ENCODE results near the gene PLAU. TPM values are rescaled to one million over a fixed set of nuclear protein-coding genes. Genes with fewer than 3 reads are reported as not detected.

PLAU gene
- total and polyA plus RNA-seq, 2 of the 4 experiments (the other 2 are of a cell fraction), result 123 to 283 TPM

DNA sequence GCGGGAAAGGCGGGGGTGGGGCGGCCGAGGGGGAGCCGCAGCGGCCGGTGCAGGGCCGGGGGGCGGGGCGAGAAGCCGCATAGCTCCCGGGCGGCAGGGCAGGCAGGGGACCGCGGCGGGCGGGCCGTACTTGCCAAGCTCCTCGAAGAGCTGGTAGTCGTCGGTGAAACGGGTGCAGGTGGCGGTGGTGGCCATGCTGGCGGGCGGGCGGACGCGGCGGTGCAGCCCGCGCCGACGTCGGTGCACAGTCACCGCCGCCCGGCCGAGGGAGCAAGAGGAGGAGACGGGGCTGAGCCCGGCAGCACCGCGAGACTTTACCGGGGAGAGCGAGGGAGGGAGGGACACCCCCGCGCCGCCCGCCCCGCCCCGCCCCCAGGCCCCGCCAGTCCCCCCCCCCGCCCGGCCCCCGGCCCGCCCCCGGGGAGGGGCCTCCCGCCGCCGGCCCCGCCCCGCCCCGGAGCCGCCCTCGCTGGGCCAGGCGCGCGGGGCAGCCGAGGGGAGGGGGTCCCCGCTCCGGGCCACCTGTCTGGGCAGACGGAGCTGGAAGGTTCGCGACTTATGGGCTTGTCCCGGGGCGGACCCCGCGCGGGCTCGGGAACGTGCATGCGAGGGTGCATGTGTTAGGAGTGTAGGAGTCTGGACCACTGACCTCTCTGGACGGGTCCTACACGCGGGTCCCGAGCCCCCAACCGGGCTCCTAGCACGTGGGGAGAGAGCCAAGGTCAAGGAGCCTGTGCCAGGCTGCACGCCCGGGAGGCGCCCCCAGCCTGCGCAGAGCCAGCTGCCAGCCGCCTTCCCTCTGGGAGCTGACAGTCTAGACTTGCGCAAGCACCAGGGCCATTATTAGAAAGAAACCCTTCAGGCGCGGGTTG, 36.4 kb upstream of the PLAU start, which contains the start of gene CAMK2G (continued):
- TF ChIP-seq MAZ (IDR thresholded peaks at IDR 0.05; ENCODE audit: borderline replicate concordance, low read depth, low read length) (peak; percentile 73; the same call in 1 of the 2 replicates), FOS (IDR thresholded peaks at IDR 0.05; ENCODE audit: low read depth, low read length) (no peak), NFE2L2 (IDR thresholded peaks at IDR 0.05; ENCODE audit: low read depth, low read length) (0 out of 2 replicates have a peak, but pooled peaks have one; percentile 19)

DNA sequence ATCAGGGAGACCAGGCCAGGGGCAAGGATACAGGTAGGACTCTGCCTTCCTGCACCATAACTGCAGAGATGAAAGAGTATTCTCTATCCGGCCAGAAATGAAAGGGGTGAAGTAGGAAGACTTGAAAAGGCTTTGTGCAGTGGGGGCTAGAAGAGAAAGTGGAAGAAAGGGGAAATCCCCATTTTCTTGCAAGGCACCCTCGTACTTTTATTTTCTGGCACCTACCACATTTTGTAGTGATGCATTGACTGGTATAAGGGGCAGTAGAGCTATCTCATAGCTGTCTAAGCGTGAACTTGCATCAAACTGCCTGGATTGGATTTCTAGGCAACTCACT, 35.8 kb upstream of the PLAU start:
- H4K5ac ChIP-seq (ENCODE audit: low read depth, low read length), result no peak overlapping the region
- no peak for TF ChIP-seq CHD1 (IDR thresholded peaks at IDR 0.05; ENCODE audit: low read depth, low read length)
- TF ChIP-seq MAFK (IDR thresholded peaks at IDR 0.05; ENCODE audit: low read depth, low read length), result no peak
- TF ChIP-seq, protein P1, sequence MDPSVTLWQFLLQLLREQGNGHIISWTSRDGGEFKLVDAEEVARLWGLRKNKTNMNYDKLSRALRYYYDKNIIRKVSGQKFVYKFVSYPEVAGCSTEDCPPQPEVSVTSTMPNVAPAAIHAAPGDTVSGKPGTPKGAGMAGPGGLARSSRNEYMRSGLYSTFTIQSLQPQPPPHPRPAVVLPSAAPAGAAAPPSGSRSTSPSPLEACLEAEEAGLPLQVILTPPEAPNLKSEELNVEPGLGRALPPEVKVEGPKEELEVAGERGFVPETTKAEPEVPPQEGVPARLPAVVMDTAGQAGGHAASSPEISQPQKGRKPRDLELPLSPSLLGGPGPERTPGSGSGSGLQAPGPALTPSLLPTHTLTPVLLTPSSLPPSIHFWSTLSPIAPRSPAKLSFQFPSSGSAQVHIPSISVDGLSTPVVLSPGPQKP (IDR thresholded peaks at IDR 0.05; ENCODE audit: borderline replicate concordance, low read depth, low read length), result no peak
- no peak for TF ChIP-seq POLR2A (IDR thresholded peaks at IDR 0.05; ENCODE audit: low read depth, low read length)
- TF ChIP-seq RFX5 (IDR thresholded peaks at IDR 0.05; ENCODE audit: low read depth, low read length), result no peak
- no peak for TF ChIP-seq MAZ (IDR thresholded peaks at IDR 0.05; ENCODE audit: borderline replicate concordance, low read depth, low read length)
- TF ChIP-seq, protein P2, sequence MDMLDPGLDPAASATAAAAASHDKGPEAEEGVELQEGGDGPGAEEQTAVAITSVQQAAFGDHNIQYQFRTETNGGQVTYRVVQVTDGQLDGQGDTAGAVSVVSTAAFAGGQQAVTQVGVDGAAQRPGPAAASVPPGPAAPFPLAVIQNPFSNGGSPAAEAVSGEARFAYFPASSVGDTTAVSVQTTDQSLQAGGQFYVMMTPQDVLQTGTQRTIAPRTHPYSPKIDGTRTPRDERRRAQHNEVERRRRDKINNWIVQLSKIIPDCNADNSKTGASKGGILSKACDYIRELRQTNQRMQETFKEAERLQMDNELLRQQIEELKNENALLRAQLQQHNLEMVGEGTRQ (IDR thresholded peaks at IDR 0.05; ENCODE audit: low read depth, low read length), result no peak
- no peak for TF ChIP-seq MXI1 (IDR thresholded peaks at IDR 0.05; ENCODE audit: borderline replicate concordance, low read depth, low read length)
- TF ChIP-seq FOS (IDR thresholded peaks at IDR 0.05; ENCODE audit: low read depth, low read length), result no peak
- no peak for TF ChIP-seq CEBPB (IDR thresholded peaks at IDR 0.05; ENCODE audit: low read depth, low read length)
- H3K18ac ChIP-seq (ENCODE audit: low read depth, low read length), result no peak overlapping the region
- DNase-seq, result no peak
- H3K36me3 ChIP-seq (ENCODE audit: control insufficient read depth, insufficient read depth, low read length), result peaks cover 14% of the 10 kb centered on the region; the same call in 1 of the 2 replicates
- H2BK15ac ChIP-seq (ENCODE audit: low read depth, low read length), result no peak overlapping the region
- no peak overlapping the region for H2BK5ac ChIP-seq (ENCODE audit: low read depth, low read length, poor library complexity, severe bottlenecking)
- peak overlapping the region; percentile 79; the same call in 1 of the 2 replicates for H3K4me3 ChIP-seq (ENCODE audit: insufficient read depth, low read depth, low read length)
- H3K79me1 ChIP-seq (ENCODE audit: low read depth in 1 of 2, low read length in 2 of 2), result peaks cover 28 to 38% of the 10 kb centered on the region in 2 experiments
- H4K20me1 ChIP-seq (ENCODE audit: insufficient read depth, low read length), result peaks cover 24% of the 10 kb centered on the region
- H4K8ac ChIP-seq (ENCODE audit: low read depth in 2 of 2, low read length in 2 of 2), result no peak overlapping the region; a peak in 1 of 4 replicates
- no peak for ATAC-seq (ENCODE audit: low read depth)
- WGBS, 2 experiments (ENCODE audit: extremely low coverage in 2 of 2, insufficient read length in 1 of 2), result 100% methylated on average over 1 of the region's 3 CpGs; no CpG with 5 or more reads in 1 of the 2 experiments
- intact Hi-C loops (cut with micrococcal nuclease), result no loop called here
- ChIA-PET POLR2A (ENCODE audit: unreplicated experiment) (no interaction called here), CTCF (no interaction called here)
- peaks cover 11% of the 10 kb centered on the region for H3K4me1 ChIP-seq (ENCODE audit: control insufficient read depth, insufficient read depth, low read length)
- H3K14ac ChIP-seq (replicated peaks; ENCODE audit: low read depth, low read length), result no peak overlapping the region
- peak overlapping the region; percentile 96; the same call in 1 of the 2 replicates for H3K4me2 ChIP-seq (ENCODE audit: low read depth, low read length)
- no peak overlapping the region for H2BK20ac ChIP-seq (ENCODE audit: low read depth, low read length)
- no peak overlapping the region for H2BK120ac ChIP-seq (ENCODE audit: low read depth, low read length)
- H3K27me3 ChIP-seq (ENCODE audit: control insufficient read depth, insufficient read depth, low read length), result no peaks in the 10 kb centered on the region
- no peak overlapping the region for H3K56ac ChIP-seq (ENCODE audit: extremely low read depth, insufficient read depth, low read length)
- H2AK9ac ChIP-seq (replicated peaks; ENCODE audit: low read depth, low read length, poor library complexity), result no peak overlapping the region
- H2AK5ac ChIP-seq (ENCODE audit: low read depth, low read length), result no peak overlapping the region; the same call in 1 of the 2 replicates
- peak overlapping the region; percentile 95 for H2AFZ ChIP-seq (replicated peaks; ENCODE audit: low read length, poor library complexity)
- no peak overlapping the region for H3K27ac ChIP-seq (ENCODE audit: insufficient read depth, low read length)
- H3K23ac ChIP-seq (ENCODE audit: low read depth, low read length), result no peak overlapping the region
- peaks cover 6% of the 10 kb centered on the region for H3K9me1 ChIP-seq (ENCODE audit: insufficient read depth, low read length)
- no TSS peak for BruUV-seq (replicated peaks)
- H3K9me3 ChIP-seq (ENCODE audit: control insufficient read depth, insufficient read depth, low read length), result no peaks in the 10 kb centered on the region
- H4K91ac ChIP-seq (ENCODE audit: insufficient read depth, low read depth, low read length), result no peak overlapping the region
- dilution Hi-C loops (cut with HindIII; ENCODE audit: low sequenced_read_pairs, unreplicated experiment), result no loop called here
- H3K9ac ChIP-seq (ENCODE audit: low read depth, low read length), result no peak overlapping the region
- in situ Hi-C loops (cut with MboI; ENCODE audit: low sequenced_read_pairs), result no loop called here
- no peak overlapping the region for H3K4ac ChIP-seq (ENCODE audit: low read depth, low read length)
